Esophagus (tissue), 2 donors: ENCODE data around the gene PET100. TPM values are rescaled to one million over a fixed set of nuclear protein-coding genes. Genes with fewer than 3 reads are reported as not detected.

Experiments used
- polyA plus RNA-seq, 2 donors: library from polyadenylated mRNA; stranded (reverse); fragments of 200-250 nt; gene quantifications; one replicate each; pipeline ENCODE4 v1.2.3, GENCODE V29; 2013
- donor health status: healthy with polysubstance abuse.
- donor health status: Bipolar disorder and iron deficiency.

PET100 gene
- polyA plus RNA-seq, 2 donors: 81.3 to 234 TPM

Other genes starting within 250 kb of the PET100 start
- gene PEX11G, start 140.8 kb upstream of the PET100 start, polyA plus RNA-seq: 1 to 10 TPM; 4.9 to 6.5 TPM
- 10 to 100 TPM; 19.6 to 25.6 TPM for gene ZNF358, start 113.7 kb upstream of the PET100 start, polyA plus RNA-seq
- 10 to 100 TPM; 13.4 to 17.2 TPM for gene MCOLN1, start 107.2 kb upstream of the PET100 start, polyA plus RNA-seq
- 10 to 100 TPM; 27.2 to 47.7 TPM for gene PNPLA6, start 94.1 kb upstream of the PET100 start, polyA plus RNA-seq
- 10 to 100 TPM; 24.3 to 40.9 TPM for gene CAMSAP3, start 33.9 kb upstream of the PET100 start, polyA plus RNA-seq
- gene XAB2, start 248 bp upstream of the PET100 start, polyA plus RNA-seq: 10 to 100 TPM; 26.9 to 28.1 TPM
- 1 to 10 TPM in 1 of 2 donors, under 1 TPM in 1; 0.58 to 1.3 TPM for gene PCP2, start 3.9 kb downstream of the PET100 start, polyA plus RNA-seq
- gene STXBP2, start 7.3 kb downstream of the PET100 start, polyA plus RNA-seq: 10 to 100 TPM; 73.2 to 88.7 TPM
- gene RETN, start 39.3 kb downstream of the PET100 start, polyA plus RNA-seq: 1 to 10 TPM in 1 of 2 donors, under 1 TPM in 1; 0.65 to 2.1 TPM
- under 1 TPM; 0.09 to 0.53 TPM for gene MCEMP1, start 47.3 kb downstream of the PET100 start, polyA plus RNA-seq
- 100 to 1,000 TPM; 133 to 137 TPM for gene TRAPPC5, start 51.0 kb downstream of the PET100 start, polyA plus RNA-seq
- gene FCER2, start 72.3 kb downstream of the PET100 start, polyA plus RNA-seq: under 1 TPM in 1 of 2 donors, not detected in 1; 0.02 TPM
- gene CLEC4G, start 102.3 kb downstream of the PET100 start, polyA plus RNA-seq: under 1 TPM in 1 of 2 donors, not detected in 1; 0.27 TPM
- under 1 TPM; 0.22 to 0.27 TPM for gene CD209, start 117.7 kb downstream of the PET100 start, polyA plus RNA-seq
- under 1 TPM in 1 of 2 donors, not detected in 1; 0.04 TPM for gene CLEC4M, start 133.4 kb downstream of the PET100 start, polyA plus RNA-seq
- gene EVI5L, start 200.4 kb downstream of the PET100 start, polyA plus RNA-seq: 1 to 10 TPM; 8.5 to 8.8 TPM
- under 1 TPM; 0.14 to 0.16 TPM for gene PRR36, start 244.6 kb downstream of the PET100 start, polyA plus RNA-seq